Loucy (cell line): ENCODE measurements around the gene EIF3L.

ENCODE experiments used
- H2AFZ ChIP-seq: fragments of 200-600 bp; sonication (generic); 2 replicates; pipeline ENCODE4 v1.6.0; 2016; ENCODE audit warnings: antibody characterized with exemption, mild to moderate bottlenecking, low read length, moderate library complexity
- H3F3A ChIP-seq: fragments of 200-600 bp; 2 replicates; pipeline ENCODE4 v1.6.0; 2016; ENCODE audit warnings: antibody characterized with exemption, low read depth, mild to moderate bottlenecking
- H3K27me3 ChIP-seq: fragments of 200-600 bp; sonication (generic); 2 replicates; pipeline ENCODE4 v1.6.1; 2014; ENCODE audit warnings: low read length, mild to moderate bottlenecking; ENCODE audit not compliant: insufficient read depth, poor library complexity, severe bottlenecking
- H3K36me3 ChIP-seq: fragments of 200-600 bp; sonication (generic); 2 replicates; pipeline ENCODE4 v1.6.1; 2016; ENCODE audit warnings: low read length; ENCODE audit not compliant: insufficient read depth
- H3K4me1 ChIP-seq: fragments of 200-600 bp; sonication (generic); 2 replicates; pipeline ENCODE4 v1.5.1; 2014; ENCODE audit warnings: low read length, mild to moderate bottlenecking; ENCODE audit not compliant: insufficient read depth, poor library complexity, severe bottlenecking
- H3K4me2 ChIP-seq: fragments of 200-600 bp; sonication (generic); 2 replicates; pipeline ENCODE4 v1.6.0; 2014; ENCODE audit warnings: antibody characterized with exemption, low read length, low read depth, mild to moderate bottlenecking; ENCODE audit not compliant: poor library complexity, severe bottlenecking
- H3K4me3 ChIP-seq: fragments of 200-600 bp; sonication (generic); 2 replicates; pipeline ENCODE4 v1.5.1; 2014; ENCODE audit warnings: low read length, mild to moderate bottlenecking, mixed read lengths; ENCODE audit not compliant: poor library complexity, severe bottlenecking
- H3K79me2 ChIP-seq: fragments of 200-600 bp; sonication (generic); 2 replicates; pipeline ENCODE4 v1.6.1; 2014; ENCODE audit warnings: low read length; ENCODE audit not compliant: insufficient read depth
- H3K9ac ChIP-seq: fragments of 200-600 bp; sonication (generic); 2 replicates; pipeline ENCODE4 v1.6.0; 2014; ENCODE audit warnings: mild to moderate bottlenecking, low read depth, low read length, moderate library complexity; ENCODE audit not compliant: poor library complexity, severe bottlenecking
- H3K9me2 ChIP-seq: fragments of 200-600 bp; sonication (generic); replicated peaks from 2 replicates; pipeline ENCODE4 v1.6.1; 2016; ENCODE audit warnings: low read depth, low read length, mixed read lengths
- H3K9me3 ChIP-seq: fragments of 200-600 bp; sonication (generic); 2 replicates; pipeline ENCODE4 v1.6.1; 2014; ENCODE audit warnings: mild to moderate bottlenecking, antibody characterized with exemption, low read length, low read depth; ENCODE audit not compliant: insufficient read depth
- H4K20me1 ChIP-seq: fragments of 200-600 bp; sonication (generic); 2 replicates; pipeline ENCODE4 v1.6.0; 2014; ENCODE audit warnings: antibody characterized with exemption, low read length, mild to moderate bottlenecking; ENCODE audit not compliant: insufficient read depth, poor library complexity, severe bottlenecking
- CTCF ChIP-seq: fragments of 200-600 bp; sonication (generic); conservative IDR thresholded peaks from 2 replicates; pipeline ENCODE4 v1.5.1; 2014; ENCODE audit warnings: mild to moderate bottlenecking, antibody characterized with exemption, low read length
- EZH2phosphoT487 ChIP-seq: fragments of 200-600 bp; IDR thresholded peaks from 2 replicates; pipeline ENCODE4 v1.6.1; 2018; ENCODE audit warnings: antibody characterized with exemption, mild to moderate bottlenecking, moderate library complexity, borderline replicate concordance

Gene EIF3L

GRCh38 chr22:37818409-37819104, 30.7 kb upstream of the EIF3L start:
- Histone ChIP-seq H3K4me1 (no peaks in the 10 kb centered on the region), H3F3A (no peaks in the 10 kb centered on the region), H3K4me3 (no peak overlapping the region), H3K27me3 (no peaks in the 10 kb centered on the region), H3K4me2 (no peak overlapping the region), H2AFZ (no peak overlapping the region), H3K9me3 (no peaks in the 10 kb centered on the region), H3K36me3 (no peaks in the 10 kb centered on the region), H3K9me2 (no peaks in the 10 kb centered on the region), H4K20me1 (no peaks in the 10 kb centered on the region), H3K79me2 (no peaks in the 10 kb centered on the region), H3K9ac (no peak overlapping the region)
- TF ChIP-seq CTCF: no peak
- TF ChIP-seq EZH2phosphoT487: no peak

- no peak overlapping the region for H3K9ac ChIP-seq
- H3K9me3 ChIP-seq: no peaks in the 10 kb centered on the region
- H2AFZ ChIP-seq: no peak overlapping the region
- no peaks in the 10 kb centered on the region for H3K79me2 ChIP-seq
- no peak overlapping the region for H3K4me3 ChIP-seq
- no peak for TF ChIP-seq CTCF
- TF ChIP-seq EZH2phosphoT487: no peak
- H3K27me3 ChIP-seq: no peaks in the 10 kb centered on the region
- H3K9me2 ChIP-seq: no peaks in the 10 kb centered on the region
- H3K4me2 ChIP-seq: no peak overlapping the region
- H3K36me3 ChIP-seq: no peaks in the 10 kb centered on the region
- H3F3A ChIP-seq: no peaks in the 10 kb centered on the region
- H4K20me1 ChIP-seq: no peaks in the 10 kb centered on the region
- no peaks in the 10 kb centered on the region for H3K4me1 ChIP-seq
Measured at GRCh38 chr22:37819105-37819433, 30.1 kb upstream of the EIF3L start.

GRCh38 chr22:37820350-37820749, 28.9 kb upstream of the EIF3L start:
- no peaks in the 10 kb centered on the region for H3K27me3 ChIP-seq

More at GRCh38 chr22:37820350-37820749, 28.9 kb upstream of the EIF3L start:
- TF ChIP-seq EZH2phosphoT487: no peak
- no peak for TF ChIP-seq CTCF
- H3K9me2 ChIP-seq: no peaks in the 10 kb centered on the region
- H3K9me3 ChIP-seq: no peaks in the 10 kb centered on the region
- H4K20me1 ChIP-seq: no peaks in the 10 kb centered on the region
- H3K4me1 ChIP-seq: no peaks in the 10 kb centered on the region
- no peaks in the 10 kb centered on the region for H3K79me2 ChIP-seq
- no peak overlapping the region for H3K9ac ChIP-seq
- H3K4me2 ChIP-seq: no peak overlapping the region
- H3F3A ChIP-seq: no peaks in the 10 kb centered on the region
- H3K4me3 ChIP-seq: no peak overlapping the region
- H3K36me3 ChIP-seq: no peaks in the 10 kb centered on the region
- no peak overlapping the region for H2AFZ ChIP-seq
